SHP77 treated with DMSO at 0.1 percent for 48 hours (cell line): Measurements from ENCODE around the gene PRCP.
"Not testable (repeated sequence)": the region's sequence is repeated elsewhere in the genome, so short reads cannot be mapped to it uniquely, and the experiment has no call there.

Source experiments
- DNase-seq: peaks from one replicate; lab custom pipeline; 2025; lab: John Stamatoyannopoulos, UW

Gene PRCP

DNA sequence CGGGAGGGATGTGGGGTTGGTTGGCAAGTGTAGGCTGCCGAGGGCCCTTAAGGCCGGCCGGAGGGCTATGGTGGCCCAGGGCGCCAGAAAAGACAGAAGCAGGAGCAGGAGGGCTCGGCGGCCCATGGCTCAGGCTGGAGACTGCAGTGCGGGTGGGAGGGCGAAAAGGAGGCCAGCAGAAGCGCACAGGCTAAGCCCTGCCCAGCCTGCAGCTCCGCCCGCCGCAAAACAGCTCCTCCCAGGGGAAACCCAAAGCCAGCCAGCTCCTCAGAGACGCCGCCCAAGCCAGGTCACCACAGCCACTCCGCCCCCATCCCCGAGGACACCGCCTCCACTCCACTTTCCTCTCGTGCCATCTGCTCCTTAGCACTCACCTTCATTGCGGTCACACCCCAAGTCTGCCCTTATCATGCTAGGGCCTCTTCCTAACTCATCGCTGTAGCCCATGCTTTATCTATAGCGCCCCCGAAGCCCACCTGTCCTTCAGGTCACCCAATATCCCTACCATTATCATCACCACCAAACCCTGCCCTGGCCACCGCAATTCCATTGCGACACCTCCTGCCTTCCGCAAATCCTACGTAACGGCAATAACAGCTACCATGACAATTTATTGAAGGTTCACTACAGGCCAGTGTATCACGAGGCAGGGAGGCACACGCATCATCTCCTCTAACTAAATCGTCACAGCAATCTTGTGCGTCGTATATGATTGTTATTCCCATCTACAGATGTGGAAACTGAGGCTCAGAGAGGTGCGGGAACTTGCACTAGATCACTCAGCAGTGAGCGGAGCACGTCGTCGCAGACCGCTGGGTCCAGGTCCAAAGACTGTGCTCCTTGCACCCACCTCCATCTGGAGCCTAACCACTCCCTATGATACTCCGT lies at the start of gene PRCP:
TSS of gene PRCP (minus strand) at position 154 of the 888 bp plus-strand sequence. CDS start at position 126, 28 bp downstream.
- DNase-seq: peak; percentile 86

DNA sequence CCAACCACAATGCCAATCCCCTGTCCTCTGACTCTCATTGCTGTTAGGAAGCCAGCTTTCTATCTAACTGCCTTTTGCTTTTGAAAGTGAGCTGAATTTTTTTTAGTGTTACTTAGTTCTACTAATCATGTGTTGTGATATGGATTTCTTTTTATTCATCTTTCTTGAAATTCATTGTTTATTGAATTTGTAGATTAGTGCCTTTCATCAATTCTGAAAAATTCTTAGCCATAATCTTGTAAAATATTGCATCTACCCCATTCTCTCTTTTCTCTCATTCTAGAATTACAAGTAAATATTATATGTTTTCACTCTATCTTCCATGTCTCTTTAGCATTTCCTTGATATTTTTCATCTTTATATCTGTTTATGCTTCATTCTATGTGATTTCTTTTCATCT lies 49.1 kb upstream of the PRCP start:
- no peak for DNase-seq

GRCh38 chr11:82945682-82946081 lies 45.5 kb upstream of the PRCP start:
- DNase-seq: no peak

DNA sequence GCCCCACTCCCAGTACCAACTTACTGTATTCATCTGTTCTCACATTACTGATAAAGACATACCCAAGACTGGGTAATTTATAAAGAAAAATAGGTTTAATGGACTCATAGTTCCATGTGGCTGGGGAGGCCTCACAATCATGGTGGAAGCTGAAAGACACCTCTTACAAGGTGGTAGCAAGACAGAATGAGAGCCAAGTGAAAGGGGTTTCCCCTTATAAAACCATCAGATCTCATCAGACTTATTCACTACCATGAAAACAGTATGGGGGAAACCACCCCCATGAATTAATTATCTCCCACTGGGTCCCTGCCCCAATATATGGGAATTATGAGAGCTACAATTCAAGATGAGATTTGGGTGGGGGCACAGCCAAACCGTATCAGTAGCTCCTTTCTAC lies 44.8 kb upstream of the PRCP start:
- not testable (repeated sequence) for DNase-seq

DNA sequence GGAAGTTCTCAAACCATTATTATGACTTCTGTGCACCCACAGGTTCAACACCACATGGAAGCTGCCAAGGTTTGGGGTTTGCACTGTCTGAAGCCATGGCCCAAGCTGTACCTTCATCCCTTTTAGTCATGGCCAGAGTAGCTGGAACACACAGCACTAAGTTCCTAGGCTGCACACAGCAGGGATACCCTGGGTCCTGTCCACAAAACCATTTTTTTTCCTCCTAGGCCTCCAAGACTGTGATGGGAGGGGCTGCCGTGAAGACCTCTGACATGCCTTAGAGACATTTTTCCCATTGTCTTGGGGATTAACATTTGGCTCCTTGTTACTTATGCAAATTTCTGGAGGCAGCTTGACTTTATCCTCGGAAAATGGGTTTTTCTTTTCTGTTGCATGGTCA lies 44.0 kb upstream of the PRCP start:
- DNase-seq: no peak

DNA sequence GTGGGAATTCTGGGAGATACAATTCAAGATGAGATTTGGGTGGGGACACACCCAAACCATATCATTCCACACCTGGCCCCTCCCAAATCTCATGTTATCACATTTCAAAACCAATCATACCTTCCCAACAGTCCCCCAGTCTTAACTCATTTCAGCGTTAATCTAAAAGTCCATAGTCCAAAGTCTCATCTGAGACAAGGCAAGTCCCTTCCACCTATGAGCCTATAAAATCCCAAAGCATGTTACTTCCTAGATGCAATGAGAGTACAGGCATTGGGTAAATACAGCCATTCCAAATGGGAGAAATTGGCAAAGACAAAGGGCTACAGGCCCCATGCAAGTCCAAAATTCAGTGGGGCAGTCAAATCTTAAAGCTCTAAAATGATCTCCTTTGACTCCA lies 43.2 kb upstream of the PRCP start:
- not testable (repeated sequence) for DNase-seq

- DNase-seq: no peak
Observed at GRCh38 chr11:82942376-82942775, 42.1 kb upstream of the PRCP start.

DNA sequence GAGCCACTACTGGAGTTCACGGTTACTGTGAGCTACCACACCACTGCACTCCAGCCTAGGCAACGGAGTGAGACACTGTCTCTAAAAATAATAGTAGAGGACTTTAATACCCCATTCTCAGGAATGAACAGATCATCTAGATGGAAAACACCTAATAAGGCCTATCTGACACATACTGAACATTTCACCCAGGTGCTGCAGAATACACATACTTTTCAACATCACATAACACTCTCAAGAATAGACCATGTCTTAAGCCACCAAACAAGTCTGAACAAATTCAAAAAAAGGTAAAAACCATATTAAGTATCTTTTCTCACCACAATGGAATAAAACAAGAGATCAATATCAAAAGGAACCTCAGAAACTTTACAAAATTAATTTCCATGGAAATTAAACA lies 39.2 kb upstream of the PRCP start:
- no peak for DNase-seq

GRCh38 chr11:82937554-82937953 lies 37.3 kb upstream of the PRCP start:
- no peak for DNase-seq

GRCh38 chr11:82936261-82936660 lies 36.0 kb upstream of the PRCP start:
- DNase-seq: no peak

- DNase-seq: no peak
Observed at GRCh38 chr11:82932564-82932963, 32.3 kb upstream of the PRCP start.

GRCh38 chr11:82930734-82931133 lies 30.5 kb upstream of the PRCP start:
- no peak for DNase-seq

- DNase-seq: no peak
Observed at GRCh38 chr11:82930229-82930628, 30.0 kb upstream of the PRCP start.

GRCh38 chr11:82929121-82929520 lies 28.9 kb upstream of the PRCP start:
- no peak for DNase-seq

- DNase-seq: peak; percentile 59
Observed at GRCh38 chr11:82927264-82927880, 27.1 kb upstream of the PRCP start.

DNA sequence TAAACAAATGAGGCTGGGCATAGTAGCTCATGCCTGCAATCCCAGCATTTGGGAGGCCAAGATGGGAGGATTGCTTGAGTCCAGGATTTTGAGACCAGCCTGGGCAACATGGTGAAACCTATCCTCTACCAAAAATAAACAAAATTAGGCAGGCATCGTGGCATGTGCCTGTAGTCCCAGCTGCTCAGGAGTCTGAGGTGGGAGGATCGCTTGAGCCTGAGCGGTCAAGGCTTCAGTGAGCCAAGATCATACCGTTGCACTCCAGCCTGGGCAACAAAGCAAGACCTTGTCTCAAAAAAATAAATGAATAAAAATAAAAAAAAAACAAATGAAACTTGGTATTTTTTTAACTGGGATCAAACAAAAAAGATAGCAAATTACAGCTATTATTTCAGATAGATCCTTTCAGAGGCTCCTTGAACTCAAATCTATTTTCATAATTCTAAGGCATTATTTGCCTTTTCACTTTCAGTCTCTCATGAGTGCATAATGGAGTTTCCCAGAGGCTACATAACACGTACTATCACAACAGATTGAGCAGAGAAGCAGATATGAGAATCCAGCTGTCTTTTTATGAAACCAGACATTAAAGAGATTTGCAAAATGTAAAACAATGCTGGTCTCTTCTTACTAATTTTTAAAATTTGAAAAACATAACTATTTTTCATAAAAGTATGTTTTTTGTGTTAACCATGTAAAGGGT lies 24.4 kb upstream of the PRCP start:
- no peak for DNase-seq

DNA sequence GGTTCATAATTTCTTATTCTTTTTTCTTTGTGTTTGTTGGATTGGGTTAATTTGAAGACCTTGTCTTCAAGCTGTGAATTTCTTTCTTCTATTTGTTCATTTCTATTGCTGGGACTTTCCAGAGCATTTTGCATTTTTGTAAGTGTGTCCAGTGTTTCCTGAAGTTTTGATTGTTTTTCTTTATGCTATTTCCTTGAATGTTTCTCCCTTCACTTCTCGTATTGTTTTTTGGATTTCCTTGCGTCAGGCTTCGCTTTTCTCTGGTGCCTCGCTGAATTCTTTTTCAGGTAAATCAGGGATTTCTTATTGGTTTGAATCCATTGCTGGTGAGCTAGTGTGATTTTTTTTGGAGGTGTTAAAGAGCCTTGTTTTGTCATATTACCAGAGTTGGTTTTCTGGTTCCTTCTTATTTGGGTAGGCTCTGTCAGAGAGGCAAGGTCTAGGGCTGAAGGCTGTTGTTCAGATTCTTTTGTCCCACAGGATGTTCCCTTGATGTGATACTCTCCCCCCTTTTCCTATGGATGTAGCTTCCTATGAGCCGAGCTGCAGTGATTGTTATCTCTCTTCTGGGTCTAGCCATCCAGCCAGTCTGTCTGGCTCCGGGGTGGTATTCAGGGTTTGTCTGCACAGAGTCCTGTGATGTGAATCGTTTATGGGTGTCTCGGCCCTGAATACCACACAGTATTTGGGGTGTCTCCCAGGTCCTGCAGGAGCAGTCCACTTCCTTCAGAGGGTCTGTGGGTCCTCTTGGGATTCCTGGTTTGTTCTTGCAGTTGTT lies 22.4 kb upstream of the PRCP start:
- DNase-seq: not testable (repeated sequence)

DNA sequence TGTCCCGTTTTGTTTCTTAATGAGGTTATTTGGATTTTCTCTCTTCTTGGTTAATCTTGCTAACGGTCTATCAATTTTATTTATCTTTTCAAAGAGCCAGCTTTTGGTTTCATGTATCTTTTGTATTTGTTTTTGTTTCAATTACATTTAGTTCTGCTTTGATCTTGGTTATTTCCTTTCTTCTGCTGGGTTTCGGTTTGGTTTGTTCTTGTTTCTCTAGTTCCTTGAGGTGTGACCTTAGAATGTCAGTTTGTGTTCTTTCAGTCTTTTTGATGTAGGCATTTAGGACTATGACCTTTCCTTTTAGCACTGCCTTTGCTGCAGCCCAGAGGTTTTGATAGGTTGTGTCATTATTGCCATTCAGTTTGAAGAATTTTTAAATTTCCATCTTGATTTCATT lies 20.0 kb upstream of the PRCP start:
- not testable (repeated sequence) for DNase-seq

- not testable (repeated sequence) for DNase-seq
Observed at GRCh38 chr11:82919786-82920185, 19.6 kb upstream of the PRCP start.

- DNase-seq: no peak
Observed at GRCh38 chr11:82909015-82909640, 8.9 kb upstream of the PRCP start.

GRCh38 chr11:82908311-82908710 lies 8.1 kb upstream of the PRCP start:
- DNase-seq: no peak

GRCh38 chr11:82907371-82907770 lies 7.1 kb upstream of the PRCP start:
- DNase-seq: no peak
